Chondrocyte (in vitro differentiated cells): ENCODE results near the gene USP14. TPM values are rescaled to one million over a fixed set of nuclear protein-coding genes. Genes with fewer than 3 reads are reported as not detected.

ENCODE experiments used
- DNase-seq: peaks from one replicate; pipeline ENCODE4 v3.0.0; 2021; ENCODE audit warnings: mixed read lengths, low spot score
- H3K27ac Mint-ChIP-seq: one replicate; pipeline ENCODE4 v1.8.0; 2021; ENCODE audit warnings: mild to moderate bottlenecking, moderate library complexity, mixed read lengths; ENCODE audit not compliant: unreplicated experiment
- H3K27me3 Mint-ChIP-seq: 2 replicates; pipeline ENCODE4 v1.8.0; 2021; ENCODE audit warnings: low read depth, mixed read lengths
- H3K36me3 Mint-ChIP-seq: 2 replicates; pipeline ENCODE4 v1.8.0; 2021; ENCODE audit warnings: low read depth, mixed read lengths
- H3K4me1 Mint-ChIP-seq: 2 replicates; pipeline ENCODE4 v1.8.0; 2021; ENCODE audit warnings: low read depth, mild to moderate bottlenecking, mixed read lengths
- H3K4me3 Mint-ChIP-seq: one replicate; pipeline ENCODE4 v1.8.0; 2021; ENCODE audit warnings: mild to moderate bottlenecking, moderate library complexity, mixed read lengths; ENCODE audit not compliant: unreplicated experiment
- H3K9me3 Mint-ChIP-seq: 2 replicates; pipeline ENCODE4 v1.8.0; 2021; ENCODE audit warnings: low read depth, mixed read lengths
- microRNA-seq: library from miRNA; unstranded; fragments of <30 nt; microRNA quantifications from one replicate; pipeline ENCODE4 v1.2.0, GENCODE V29; 2020; ENCODE audit warnings: borderline number of aligned reads
- total RNA-seq: library from RNA; stranded (reverse); gene quantifications from 3 replicates; pipeline ENCODE4 v1.2.1, GENCODE V29; 2021
- TF ChIP-seq, protein P1 (sequence below): fragments of 200-600 bp; sonication (generic); IDR thresholded peaks from 2 replicates; pipeline ENCODE4 v1.5.0; 2021; ENCODE audit warnings: antibody characterized with exemption, mild to moderate bottlenecking, moderate library complexity

USP14 gene
- total RNA-seq, 1 donor from 2014 or later: 76.7 TPM

DNA sequence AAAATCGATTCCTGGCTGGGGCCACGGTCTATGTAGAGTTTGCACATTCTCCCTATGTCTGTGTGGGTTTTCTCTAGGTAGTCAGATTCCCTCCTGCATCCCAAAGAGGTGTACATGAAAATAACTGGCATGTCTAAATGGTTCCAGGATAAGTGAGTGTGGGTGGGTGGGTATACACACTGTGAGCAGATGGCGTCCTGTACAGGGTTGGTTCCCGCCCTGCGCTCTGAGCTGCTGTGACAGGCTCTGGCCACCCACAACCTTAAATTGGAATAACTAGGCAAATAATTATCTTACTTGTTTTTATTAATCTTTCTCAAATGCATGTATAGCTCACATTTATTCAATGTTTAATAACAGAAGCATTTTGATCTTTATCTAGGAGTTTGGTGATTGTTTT lies 93.2 kb downstream of the USP14 start:
- no peaks in the 10 kb centered on the region for H3K27me3 Mint-ChIP-seq
- H3K36me3 Mint-ChIP-seq: peaks cover 26% of the 10 kb centered on the region
- H3K27ac Mint-ChIP-seq: no peak overlapping the region
- H3K9me3 Mint-ChIP-seq: no peaks in the 10 kb centered on the region
- H3K4me3 Mint-ChIP-seq: no peak overlapping the region
- TF ChIP-seq, protein P1, sequence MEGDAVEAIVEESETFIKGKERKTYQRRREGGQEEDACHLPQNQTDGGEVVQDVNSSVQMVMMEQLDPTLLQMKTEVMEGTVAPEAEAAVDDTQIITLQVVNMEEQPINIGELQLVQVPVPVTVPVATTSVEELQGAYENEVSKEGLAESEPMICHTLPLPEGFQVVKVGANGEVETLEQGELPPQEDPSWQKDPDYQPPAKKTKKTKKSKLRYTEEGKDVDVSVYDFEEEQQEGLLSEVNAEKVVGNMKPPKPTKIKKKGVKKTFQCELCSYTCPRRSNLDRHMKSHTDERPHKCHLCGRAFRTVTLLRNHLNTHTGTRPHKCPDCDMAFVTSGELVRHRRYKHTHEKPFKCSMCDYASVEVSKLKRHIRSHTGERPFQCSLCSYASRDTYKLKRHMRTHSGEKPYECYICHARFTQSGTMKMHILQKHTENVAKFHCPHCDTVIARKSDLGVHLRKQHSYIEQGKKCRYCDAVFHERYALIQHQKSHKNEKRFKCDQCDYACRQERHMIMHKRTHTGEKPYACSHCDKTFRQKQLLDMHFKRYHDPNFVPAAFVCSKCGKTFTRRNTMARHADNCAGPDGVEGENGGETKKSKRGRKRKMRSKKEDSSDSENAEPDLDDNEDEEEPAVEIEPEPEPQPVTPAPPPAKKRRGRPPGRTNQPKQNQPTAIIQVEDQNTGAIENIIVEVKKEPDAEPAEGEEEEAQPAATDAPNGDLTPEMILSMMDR: no peak
- DNase-seq: no peak
- H3K4me1 Mint-ChIP-seq: no peaks in the 10 kb centered on the region

DNA sequence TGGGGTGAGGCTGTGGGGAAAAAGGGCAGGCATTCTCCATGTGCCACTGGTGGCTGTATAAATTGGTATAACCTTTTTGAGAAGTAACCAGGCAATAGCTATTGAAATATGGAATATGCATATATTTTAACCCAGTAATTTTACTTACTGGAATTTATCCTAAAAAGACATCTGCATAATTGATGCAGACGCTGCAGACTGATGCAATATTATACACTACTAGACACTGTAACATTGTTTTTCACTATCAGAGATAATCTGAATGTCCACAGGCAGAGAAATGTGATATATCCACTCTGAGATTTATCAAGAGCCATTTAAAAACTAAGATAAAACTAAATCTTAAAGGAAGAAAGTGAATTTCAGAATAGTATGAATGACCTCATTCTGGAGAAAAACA lies 94.8 kb downstream of the USP14 start:
- TF ChIP-seq, protein P1: no peak
- DNase-seq: no peak
- Mint-ChIP-seq H3K4me1 (no peaks in the 10 kb centered on the region), H3K9me3 (no peaks in the 10 kb centered on the region), H3K27ac (no peak overlapping the region), H3K36me3 (peaks cover 35% of the 10 kb centered on the region), H3K4me3 (no peak overlapping the region), H3K27me3 (no peaks in the 10 kb centered on the region)

DNA sequence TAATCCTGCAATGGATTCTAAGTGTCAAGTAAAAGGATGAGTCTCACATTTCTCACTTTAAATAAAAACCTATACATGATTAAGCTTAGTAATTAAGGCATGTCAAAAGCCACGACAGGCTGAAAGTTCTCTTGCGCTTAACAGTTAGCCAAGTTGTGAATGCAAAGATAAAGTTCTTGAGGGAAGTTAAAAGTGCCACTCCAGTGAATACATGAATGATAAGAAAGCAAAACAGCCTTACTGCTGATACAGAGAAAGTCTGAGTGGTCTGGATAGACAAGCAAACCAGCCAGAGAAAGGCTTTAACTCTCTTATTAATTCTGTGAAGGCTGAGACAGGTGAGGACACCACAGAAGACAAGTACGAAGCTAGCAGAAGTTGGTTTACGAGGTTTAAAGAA lies 96.8 kb downstream of the USP14 start:
- Mint-ChIP-seq H3K4me1 (no peaks in the 10 kb centered on the region), H3K9me3 (no peaks in the 10 kb centered on the region), H3K36me3 (peaks cover 35% of the 10 kb centered on the region), H3K4me3 (no peak overlapping the region), H3K27me3 (no peaks in the 10 kb centered on the region), H3K27ac (no peak overlapping the region)
- DNase-seq: no peak
- TF ChIP-seq, protein P1: no peak

DNA sequence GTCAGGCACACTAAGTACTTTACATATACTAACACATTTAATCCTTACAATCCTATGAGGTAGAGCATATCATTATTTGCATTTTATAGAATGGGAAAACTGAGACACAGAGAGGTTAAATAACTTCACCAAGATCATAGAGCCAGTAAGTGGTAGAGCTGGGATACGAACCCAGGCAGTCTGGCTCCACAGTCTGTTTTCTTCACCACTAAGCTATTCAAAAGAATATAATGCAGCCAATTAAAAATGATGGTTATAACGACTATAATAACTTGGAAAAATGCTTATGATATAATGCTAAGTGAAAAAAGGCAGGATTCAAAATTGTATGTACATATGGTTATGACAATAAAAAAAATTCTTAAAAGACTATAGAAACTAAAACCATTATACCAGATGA lies 102.2 kb downstream of the USP14 start:
- Mint-ChIP-seq H3K4me1 (peaks cover 3% of the 10 kb centered on the region), H3K27me3 (no peaks in the 10 kb centered on the region), H3K27ac (no peak overlapping the region), H3K4me3 (no peak overlapping the region), H3K9me3 (no peaks in the 10 kb centered on the region), H3K36me3 (peaks cover 30% of the 10 kb centered on the region)
- TF ChIP-seq, protein P1: no peak
- no peak for DNase-seq

DNA sequence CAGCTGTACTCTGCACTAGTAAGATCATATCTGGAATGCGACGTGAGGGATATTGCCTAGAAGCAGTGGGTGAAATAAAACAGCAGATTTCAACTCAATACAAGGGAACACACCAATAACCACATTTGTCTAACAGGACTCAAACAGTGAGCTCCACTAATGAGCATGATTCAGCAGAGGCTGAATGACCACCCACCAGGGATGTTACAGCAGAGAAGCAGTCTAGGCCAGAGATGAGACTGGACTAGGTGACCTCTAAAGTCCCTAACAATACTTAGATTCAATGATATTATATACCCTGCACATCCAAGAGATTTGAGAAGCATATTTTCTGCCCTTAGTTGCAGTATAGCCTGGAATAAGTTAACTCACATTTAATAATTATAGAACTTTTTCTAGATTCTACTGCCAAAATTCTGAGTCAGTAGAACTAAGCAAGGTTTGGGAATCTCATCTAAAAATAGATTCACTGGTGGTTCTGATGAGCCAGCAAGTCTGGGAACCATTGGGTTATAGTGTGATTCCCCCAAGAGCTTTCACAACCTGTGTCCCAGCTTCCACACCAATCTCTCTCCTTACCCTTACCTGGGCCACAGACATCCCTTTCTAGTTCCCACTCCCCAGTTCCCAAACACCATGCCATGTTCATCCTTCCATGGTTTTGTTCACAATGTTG lies 103.2 kb downstream of the USP14 start:
- Mint-ChIP-seq H3K27me3 (no peaks in the 10 kb centered on the region), H3K36me3 (peaks cover 25% of the 10 kb centered on the region), H3K4me3 (no peak overlapping the region), H3K9me3 (no peaks in the 10 kb centered on the region), H3K27ac (no peak overlapping the region), H3K4me1 (peaks cover 3% of the 10 kb centered on the region)
- DNase-seq: no peak
- TF ChIP-seq, protein P1: no peak

Small RNAs within 50 kb of the gene (microRNA-seq; reads per million reads assigned to microRNA genes)
- gene MIR8078: not detected

Other genes with a start within 250 kb of the USP14 start
- gene TUBB8B, start 108.9 kb upstream of the USP14 start, total RNA-seq: not detected in 3 replicates
- 18.3 to 29.8 TPM (median 19.9 TPM) in 3 replicates for gene THOC1, start 109.5 kb downstream of the USP14 start, total RNA-seq